D721Med (cell line): ENCODE data around the gene ARHGEF16.

Experiments
- DNase-seq: peaks from one replicate; pipeline ENCODE4 v3.0.0; 2011; ENCODE audit warnings: low spot score; ENCODE audit not compliant: insufficient read length
- FAIRE-seq: peaks from 2 replicates; lab custom pipeline; 2011; peaks lifted over from hg19 to GRCh38; lab: Jason Lieb, UNC
- CTCF ChIP-seq: IDR thresholded peaks from 2 replicates; pipeline ENCODE4 v1.5.1; 2012; ENCODE audit warnings: mild to moderate bottlenecking, control low read depth; ENCODE audit not compliant: insufficient read depth; ENCODE audit errors: missing control alignments

Gene ARHGEF16

GRCh38 chr1:3438661-3439180 lies 15.7 kb upstream of the ARHGEF16 start:
- TF ChIP-seq CTCF: no peak
- DNase-seq: no peak
- no peak for FAIRE-seq

- FAIRE-seq: no peak
- DNase-seq: no peak
- no peak for TF ChIP-seq CTCF
Measured at GRCh38 chr1:3439346-3440299, 14.8 kb upstream of the ARHGEF16 start.

- DNase-seq: no peak
- no peak for FAIRE-seq
- TF ChIP-seq CTCF: no peak
Measured at GRCh38 chr1:3440300-3440681, 14.2 kb upstream of the ARHGEF16 start.

- FAIRE-seq: no peak
- no peak for TF ChIP-seq CTCF
- DNase-seq: no peak
Measured at GRCh38 chr1:3440711-3441409, 13.6 kb upstream of the ARHGEF16 start.

- no peak for DNase-seq
- no peak for FAIRE-seq
- TF ChIP-seq CTCF: no peak
Measured at GRCh38 chr1:3441410-3441847, 13.0 kb upstream of the ARHGEF16 start.

- no peak for FAIRE-seq
- no peak for DNase-seq
- TF ChIP-seq CTCF: no peak
Measured at GRCh38 chr1:3441880-3442279, 12.6 kb upstream of the ARHGEF16 start.
